Islet of Langerhans (tissue), 1 donor: ENCODE measurements around the gene KEL.
"Not testable (repeated sequence)": the region's sequence is repeated elsewhere in the genome, so short reads cannot be mapped to it uniquely, and the experiment has no call there.

ENCODE experiments used
- FAIRE-seq: peaks from one replicate; lab custom pipeline; 2011; peaks lifted over from hg19 to GRCh38; lab: Jason Lieb, UNC

The KEL gene

GRCh38 chr7:142961973-142962926 is at the start of gene KEL:
Gene KEL, minus strand, starts transcription at chr7:142962363. Its CDS starts 157 bp downstream, at chr7:142962206.
- FAIRE-seq: no peak

GRCh38 chr7:143008007-143008901 is 46.1 kb upstream of the KEL start:
- no peak for FAIRE-seq

GRCh38 chr7:143005632-143006260 is 43.6 kb upstream of the KEL start:
- FAIRE-seq: no peak

DNA sequence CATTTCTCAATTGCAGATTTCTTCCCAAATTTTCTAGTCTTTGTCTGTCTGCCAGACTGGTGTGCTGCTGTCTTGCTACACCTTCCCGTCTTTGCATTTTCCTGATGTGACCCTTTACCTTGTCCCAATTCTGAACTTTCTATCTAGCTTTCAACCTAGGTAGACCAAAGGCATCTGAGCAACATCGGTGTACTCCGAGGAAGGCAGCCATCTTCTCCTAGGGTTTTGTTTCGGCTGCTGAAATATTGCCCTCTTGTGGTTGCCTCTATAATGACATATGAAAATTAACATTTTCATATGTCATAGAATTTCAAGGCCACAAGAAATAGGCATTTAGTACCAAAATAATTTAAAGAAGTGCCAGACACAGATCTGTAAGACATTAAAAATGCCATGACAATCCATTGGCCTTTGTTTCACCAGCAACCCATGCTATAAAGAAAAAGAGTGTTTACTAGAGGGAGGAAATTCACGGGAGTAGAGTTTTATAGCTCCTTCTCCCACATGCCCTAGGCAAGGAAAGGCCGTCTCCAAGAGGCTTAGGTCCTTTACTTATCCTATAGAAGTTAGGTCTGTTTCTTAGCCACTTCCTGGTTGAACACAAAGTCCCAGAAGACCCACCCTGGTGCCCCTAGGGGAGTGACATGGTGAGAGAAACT is 41.4 kb upstream of the KEL start:
- FAIRE-seq: peak; percentile 83

- FAIRE-seq: no peak
Measured at GRCh38 chr7:143002898-143003297, 40.7 kb upstream of the KEL start.

GRCh38 chr7:143002106-143002505 is 39.9 kb upstream of the KEL start:
- no peak for FAIRE-seq

- FAIRE-seq: no peak
Measured at GRCh38 chr7:143000648-143001047, 38.5 kb upstream of the KEL start.

DNA sequence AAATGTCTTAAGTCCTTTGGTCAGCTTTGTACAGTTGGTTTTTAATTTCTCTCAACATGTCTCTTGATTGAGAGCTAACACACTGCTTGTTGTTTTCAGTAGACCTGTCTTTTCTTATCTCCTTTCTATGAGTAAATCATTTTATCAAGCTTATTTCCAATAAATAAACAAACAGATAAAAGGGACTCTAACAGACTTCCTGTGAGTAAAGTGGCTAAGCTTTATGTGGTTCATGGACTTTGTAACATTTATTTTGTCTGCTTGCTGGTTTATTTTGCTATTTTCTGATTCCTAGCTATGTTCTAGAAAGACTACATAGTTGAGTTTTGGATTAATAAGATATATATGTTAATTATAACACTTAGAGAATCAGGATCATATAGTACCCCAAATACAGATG is 37.6 kb upstream of the KEL start:
- no peak for FAIRE-seq

- FAIRE-seq: no peak
Measured at GRCh38 chr7:142998966-142999365, 36.8 kb upstream of the KEL start.

- no peak for FAIRE-seq
Measured at GRCh38 chr7:142997456-142997989, 35.4 kb upstream of the KEL start.

DNA sequence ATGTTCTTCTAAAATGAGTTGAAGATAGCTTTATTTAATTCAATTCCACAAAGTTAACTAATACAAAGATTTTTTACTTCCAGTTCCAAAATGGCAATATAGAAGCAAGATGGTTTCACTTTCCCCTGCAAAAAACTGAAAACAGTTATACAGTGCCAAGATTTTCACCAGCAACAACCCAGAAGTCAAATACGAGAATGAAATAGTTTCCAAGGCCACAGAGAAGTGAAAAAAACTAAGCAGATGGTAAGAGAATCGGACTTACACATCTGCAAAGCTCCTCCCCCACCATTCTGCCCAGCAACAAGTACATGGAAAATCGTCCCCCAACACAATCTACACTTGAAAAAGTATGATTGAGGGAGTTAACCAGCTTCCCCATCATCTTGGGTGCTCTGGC is 30.3 kb upstream of the KEL start:
- FAIRE-seq: no peak

- no peak for FAIRE-seq
Measured at GRCh38 chr7:142984297-142984696, 22.1 kb upstream of the KEL start.

GRCh38 chr7:142983825-142984224 is 21.7 kb upstream of the KEL start:
- no peak for FAIRE-seq

DNA sequence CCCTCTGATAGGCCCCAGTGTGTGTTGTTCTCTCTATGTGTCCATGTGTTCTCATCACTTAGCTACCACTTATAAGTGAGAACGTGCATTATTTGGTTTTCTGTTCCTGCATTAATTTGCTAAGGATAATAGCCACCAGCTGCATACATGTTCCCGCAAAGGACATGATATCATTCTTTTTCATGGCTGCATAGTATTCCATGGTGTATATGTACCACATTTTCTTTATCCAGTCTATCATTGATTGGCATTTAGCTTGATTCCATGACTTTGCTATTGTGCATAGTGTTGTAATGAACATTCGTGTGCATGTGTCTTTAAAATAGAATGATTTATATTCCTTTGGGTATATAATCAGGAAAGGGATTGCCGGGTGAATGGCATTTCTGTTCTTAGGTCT is 16.2 kb upstream of the KEL start:
- FAIRE-seq: not testable (repeated sequence)

GRCh38 chr7:142974626-142975025 is 12.5 kb upstream of the KEL start:
- no peak for FAIRE-seq

- no peak for FAIRE-seq
Measured at GRCh38 chr7:142969183-142969582, 7.0 kb upstream of the KEL start.

DNA sequence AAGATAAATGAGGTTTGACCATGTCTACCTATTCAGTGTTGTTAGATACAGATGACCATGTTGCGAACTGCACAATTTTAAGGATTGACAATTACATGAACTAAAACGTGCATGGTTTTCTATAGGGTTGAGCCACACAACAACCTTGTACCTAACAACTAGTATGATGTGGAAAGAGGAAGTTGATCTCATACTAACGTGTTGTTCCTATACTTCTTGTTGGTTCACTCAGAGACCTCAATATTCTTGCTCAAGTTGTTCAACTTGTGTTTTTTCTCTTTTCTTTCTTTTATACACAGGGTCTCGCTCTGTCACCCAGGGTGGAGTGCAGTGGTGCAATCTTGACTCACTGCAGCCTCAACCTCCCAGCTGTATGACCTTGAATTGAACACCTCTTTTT is 6.1 kb upstream of the KEL start:
- FAIRE-seq: no peak

DNA sequence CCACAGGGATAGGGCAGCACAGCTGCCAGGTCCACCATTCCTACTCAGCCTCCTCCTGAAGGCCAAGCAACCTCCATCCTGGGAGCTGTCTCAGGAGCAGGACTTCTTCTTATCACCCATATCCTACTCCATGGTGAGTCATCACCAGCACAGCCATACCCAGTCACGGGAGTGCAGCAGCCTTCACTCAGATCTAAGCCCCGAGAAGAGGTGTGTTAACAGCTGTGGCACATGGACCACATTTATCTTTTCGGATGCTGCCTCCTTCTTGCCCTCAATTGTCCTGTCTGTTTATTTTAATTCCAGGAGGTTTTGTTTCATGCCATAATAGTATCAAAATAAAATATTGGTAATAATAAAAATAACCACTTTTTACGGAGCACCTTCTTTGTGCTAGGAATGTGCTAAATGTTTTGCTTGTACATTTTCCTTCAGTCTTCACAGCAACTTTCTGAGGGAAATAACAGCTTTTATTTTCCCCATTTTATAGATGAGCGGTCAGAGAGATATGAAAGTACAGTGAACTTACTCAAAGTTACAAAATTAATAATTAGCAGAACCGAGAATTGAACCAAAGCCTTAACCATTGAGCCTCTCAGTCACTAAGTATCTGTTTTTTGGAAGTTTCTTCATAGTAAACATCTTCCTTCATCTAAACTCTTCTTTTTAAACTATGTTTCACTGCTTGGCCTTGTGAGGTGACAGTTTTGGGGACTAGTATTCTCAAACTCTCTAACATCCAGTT is 2.5 kb upstream of the KEL start:
- no peak for FAIRE-seq

- no peak for FAIRE-seq
Measured at GRCh38 chr7:142963993-142964392, 1.8 kb upstream of the KEL start.

- FAIRE-seq: no peak
Measured at GRCh38 chr7:142962991-142963390, 828 bp upstream of the KEL start.

GRCh38 chr7:142961595-142961972 is 579 bp downstream of the KEL start:
- no peak for FAIRE-seq
